ENCODE results near the gene PDK2. TPM values are rescaled to one million over a fixed set of nuclear protein-coding genes. Genes with fewer than 3 reads are reported as not detected.

The PDK2 gene
- total RNA-seq, 1 donor from 2014 or later: 28.2 TPM

GRCh38 chr17:50100921-50101345 lies 5.8 kb downstream of the PDK2 start:
- DNase-seq: peak; percentile 40

- DNase-seq: peak; percentile 80
Observed at GRCh38 chr17:50101346-50102163, 6.4 kb downstream of the PDK2 start.

GRCh38 chr17:50102164-50102991 lies 7.2 kb downstream of the PDK2 start:
- peak; percentile 73 for DNase-seq

GRCh38 chr17:50103252-50103651 lies 8.1 kb downstream of the PDK2 start:
- DNase-seq: no peak

GRCh38 chr17:50103941-50104340 lies 8.8 kb downstream of the PDK2 start:
- DNase-seq: no peak

- no peak for DNase-seq
Observed at GRCh38 chr17:50105811-50106210, 10.7 kb downstream of the PDK2 start.

- no peak for DNase-seq
Observed at GRCh38 chr17:50106393-50107131, 11.4 kb downstream of the PDK2 start.

- DNase-seq: no peak
Observed at GRCh38 chr17:50107790-50108414, 12.8 kb downstream of the PDK2 start.

GRCh38 chr17:50108556-50108955 lies 13.4 kb downstream of the PDK2 start:
- DNase-seq: no peak

- no peak for DNase-seq
Observed at GRCh38 chr17:50109207-50109606, 14.1 kb downstream of the PDK2 start.

GRCh38 chr17:50109785-50110184 lies 14.6 kb downstream of the PDK2 start:
- no peak for DNase-seq

- DNase-seq: no peak
Observed at GRCh38 chr17:50110591-50111349, 15.6 kb downstream of the PDK2 start.

- peak; percentile 63 for DNase-seq
Observed at GRCh38 chr17:50111673-50112655, 16.8 kb downstream of the PDK2 start.

GRCh38 chr17:50112694-50113093 lies 17.5 kb downstream of the PDK2 start:
- no peak for DNase-seq

- no peak for DNase-seq
Observed at GRCh38 chr17:50113624-50114320, 18.6 kb downstream of the PDK2 start.

GRCh38 chr17:50114401-50114800 lies 19.2 kb downstream of the PDK2 start:
- DNase-seq: no peak

GRCh38 chr17:50114849-50115357 lies 19.8 kb downstream of the PDK2 start:
- peak; percentile 70 for DNase-seq

- DNase-seq: no peak
Observed at GRCh38 chr17:50115756-50116155, 20.6 kb downstream of the PDK2 start.
